Stimulated activated naive CD4-positive, alpha-beta T cell treated with Interleukin-2 at 50 U/mL for 16 hours (primary cell): Measurements from ENCODE around the gene PPP4R1.
"Not testable (repeated sequence)": the region's sequence is repeated elsewhere in the genome, so short reads cannot be mapped to it uniquely, and the experiment has no call there.

Experiments used
- DNase-seq: peaks from one replicate; lab custom pipeline; 2025; lab: John Stamatoyannopoulos, UW

Gene PPP4R1, protein sequence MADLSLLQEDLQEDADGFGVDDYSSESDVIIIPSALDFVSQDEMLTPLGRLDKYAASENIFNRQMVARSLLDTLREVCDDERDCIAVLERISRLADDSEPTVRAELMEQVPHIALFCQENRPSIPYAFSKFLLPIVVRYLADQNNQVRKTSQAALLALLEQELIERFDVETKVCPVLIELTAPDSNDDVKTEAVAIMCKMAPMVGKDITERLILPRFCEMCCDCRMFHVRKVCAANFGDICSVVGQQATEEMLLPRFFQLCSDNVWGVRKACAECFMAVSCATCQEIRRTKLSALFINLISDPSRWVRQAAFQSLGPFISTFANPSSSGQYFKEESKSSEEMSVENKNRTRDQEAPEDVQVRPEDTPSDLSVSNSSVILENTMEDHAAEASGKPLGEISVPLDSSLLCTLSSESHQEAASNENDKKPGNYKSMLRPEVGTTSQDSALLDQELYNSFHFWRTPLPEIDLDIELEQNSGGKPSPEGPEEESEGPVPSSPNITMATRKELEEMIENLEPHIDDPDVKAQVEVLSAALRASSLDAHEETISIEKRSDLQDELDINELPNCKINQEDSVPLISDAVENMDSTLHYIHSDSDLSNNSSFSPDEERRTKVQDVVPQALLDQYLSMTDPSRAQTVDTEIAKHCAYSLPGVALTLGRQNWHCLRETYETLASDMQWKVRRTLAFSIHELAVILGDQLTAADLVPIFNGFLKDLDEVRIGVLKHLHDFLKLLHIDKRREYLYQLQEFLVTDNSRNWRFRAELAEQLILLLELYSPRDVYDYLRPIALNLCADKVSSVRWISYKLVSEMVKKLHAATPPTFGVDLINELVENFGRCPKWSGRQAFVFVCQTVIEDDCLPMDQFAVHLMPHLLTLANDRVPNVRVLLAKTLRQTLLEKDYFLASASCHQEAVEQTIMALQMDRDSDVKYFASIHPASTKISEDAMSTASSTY

DNA sequence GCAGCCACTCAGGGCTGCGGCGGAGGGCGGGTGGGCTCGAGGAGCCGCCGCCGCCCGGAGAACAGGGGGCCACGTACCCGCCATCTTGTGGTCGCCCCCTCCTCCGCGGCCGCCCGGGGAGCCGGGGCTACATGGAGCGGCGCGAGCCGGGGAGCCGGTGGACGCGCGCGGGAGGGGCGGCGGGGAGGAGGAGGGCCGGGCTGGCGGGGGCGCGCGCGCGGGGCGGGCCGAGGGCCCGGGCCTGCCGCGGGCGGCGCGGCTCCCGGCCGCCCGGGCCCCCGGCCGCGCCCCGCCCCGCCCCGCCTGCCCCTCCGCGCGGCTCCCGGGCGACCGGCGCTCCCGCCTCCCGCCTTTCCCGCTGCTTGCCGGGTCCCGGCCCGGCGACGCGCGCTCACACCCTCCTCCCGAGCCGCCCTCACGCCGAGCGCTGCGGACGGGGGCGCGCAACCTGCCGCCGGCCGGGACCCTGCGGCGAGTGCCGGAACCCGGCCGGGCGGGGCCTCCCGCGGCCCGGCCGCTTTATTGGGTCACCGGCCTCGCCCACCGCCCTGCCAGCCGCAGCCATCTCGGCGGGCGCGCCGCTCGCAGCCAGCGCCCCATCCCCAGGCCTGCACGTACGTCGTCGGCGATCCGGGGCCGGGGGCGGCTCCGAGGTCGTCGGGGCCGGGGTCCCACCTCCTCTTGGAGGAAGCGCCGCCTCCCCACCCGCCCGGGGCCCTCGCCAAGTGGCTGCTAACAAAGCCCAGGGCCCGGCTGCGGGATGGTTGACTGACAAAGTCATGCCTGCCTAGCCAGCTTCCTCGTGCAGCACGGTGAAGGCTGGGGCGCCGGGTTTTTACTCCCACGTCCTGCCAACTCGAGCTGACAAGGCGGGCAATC is at the start of gene PPP4R1:
TSS of gene PPP4R1 (minus strand) at position 159 of the 879 bp plus-strand sequence. CDS start at position 84, 75 bp downstream.
- DNase-seq: peak; percentile 62

DNA sequence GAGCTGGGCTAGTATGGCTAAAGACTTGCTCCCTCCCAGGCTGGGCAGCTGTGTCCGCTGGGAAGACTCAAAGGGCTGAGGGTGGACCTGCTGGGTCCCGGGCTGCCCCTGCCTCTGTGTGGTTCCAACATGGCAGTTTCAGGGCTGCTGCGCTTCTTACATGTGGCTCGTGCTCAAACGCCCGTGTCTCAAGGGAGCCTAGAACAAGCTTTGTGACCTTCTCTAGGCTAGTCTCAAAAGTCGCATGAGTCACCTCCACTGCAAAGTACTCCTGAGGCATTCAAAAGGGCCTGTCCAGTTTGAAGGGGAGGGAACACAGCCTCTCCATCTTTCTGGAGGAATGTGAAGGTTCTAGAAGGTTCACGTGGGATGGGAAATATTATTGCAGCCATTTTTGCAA is 49.0 kb upstream of the PPP4R1 start:
- no peak for DNase-seq

DNA sequence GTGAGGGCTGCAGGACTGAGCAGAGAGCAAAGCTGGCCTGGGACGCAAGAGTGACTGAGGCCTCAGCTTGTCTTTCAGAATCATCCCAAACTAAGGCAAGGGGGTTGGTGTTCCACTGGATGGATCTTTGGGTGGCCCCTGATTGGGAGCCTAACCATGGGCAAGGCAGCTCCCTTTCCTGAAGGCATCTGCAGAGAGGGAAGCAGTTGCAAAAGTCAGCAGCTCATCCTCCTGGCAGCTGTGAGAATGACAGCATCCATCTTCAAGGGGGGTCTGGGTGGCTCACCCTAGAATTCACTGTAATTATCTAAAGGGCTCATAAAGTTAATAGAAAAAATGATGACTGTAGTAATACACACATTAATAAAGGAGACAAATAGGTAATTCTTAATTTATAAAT is 47.2 kb upstream of the PPP4R1 start:
- DNase-seq: no peak

DNA sequence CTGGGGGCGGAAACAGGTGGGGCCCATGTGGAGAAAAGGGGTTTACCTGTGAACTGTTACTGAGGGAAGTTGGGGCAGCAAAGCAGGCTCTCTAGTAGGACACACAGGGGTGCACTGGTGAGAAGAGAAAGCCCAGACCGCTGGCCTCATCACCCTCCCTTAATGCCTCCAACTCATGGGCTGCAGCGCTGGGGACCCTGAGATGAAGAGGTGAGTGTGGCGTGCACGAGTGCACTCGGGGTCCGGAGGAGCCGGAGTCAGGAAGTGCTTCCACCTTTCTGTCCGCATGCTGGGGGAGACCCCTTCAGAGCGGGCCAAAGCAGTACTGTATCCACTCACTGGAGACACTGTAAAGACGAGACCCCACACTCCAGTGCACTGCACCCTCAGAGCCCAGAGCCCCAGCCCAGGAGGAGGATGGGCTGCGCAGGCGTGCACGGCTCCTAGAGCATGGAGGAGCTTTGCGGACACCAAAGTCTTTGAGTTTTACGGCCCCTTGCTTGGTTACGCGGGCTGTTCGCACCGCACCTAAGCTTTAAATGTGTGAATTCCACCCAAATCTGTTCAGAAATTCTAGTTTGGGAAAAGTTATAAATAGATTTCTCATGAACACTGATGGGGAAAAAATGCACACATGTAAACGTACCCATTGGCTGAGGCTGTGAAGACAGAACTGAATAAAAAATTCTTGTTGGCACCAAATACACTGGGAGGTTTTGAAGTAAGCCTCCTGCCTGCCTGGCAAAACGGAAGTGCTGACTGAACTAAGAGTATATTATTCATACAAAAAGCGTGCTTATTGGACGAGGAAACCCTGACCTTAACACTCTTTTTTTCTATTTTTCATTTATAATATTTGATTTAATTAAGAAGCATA is 45.4 kb upstream of the PPP4R1 start:
- DNase-seq: no peak

DNA sequence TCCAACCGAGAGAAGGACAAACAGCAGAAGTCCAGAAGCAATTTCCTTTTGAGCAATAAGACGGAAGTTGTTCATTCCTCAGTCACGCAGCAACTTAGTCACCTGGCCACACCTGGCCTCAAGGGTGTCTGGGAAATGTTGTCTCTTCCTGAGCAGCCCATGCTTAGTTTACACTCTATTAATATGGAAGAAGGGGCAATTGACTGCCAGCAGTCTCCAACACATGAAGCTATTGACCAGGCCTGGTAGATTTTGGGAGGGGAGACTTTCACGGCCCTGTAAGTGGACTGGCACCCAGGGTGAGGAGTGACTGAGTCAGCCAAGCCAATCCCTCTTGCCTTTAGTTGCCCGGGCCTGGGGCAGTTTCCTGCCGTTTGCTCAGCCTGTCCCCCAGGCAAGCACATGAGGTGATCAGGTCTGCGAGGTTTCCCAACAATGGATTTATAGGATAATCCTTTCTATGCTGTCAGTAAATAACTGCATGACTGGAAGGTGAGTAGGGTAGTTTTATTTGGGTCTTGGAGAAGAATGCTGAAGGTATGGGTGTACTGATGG is 43.8 kb upstream of the PPP4R1 start:
- no peak for DNase-seq

DNA sequence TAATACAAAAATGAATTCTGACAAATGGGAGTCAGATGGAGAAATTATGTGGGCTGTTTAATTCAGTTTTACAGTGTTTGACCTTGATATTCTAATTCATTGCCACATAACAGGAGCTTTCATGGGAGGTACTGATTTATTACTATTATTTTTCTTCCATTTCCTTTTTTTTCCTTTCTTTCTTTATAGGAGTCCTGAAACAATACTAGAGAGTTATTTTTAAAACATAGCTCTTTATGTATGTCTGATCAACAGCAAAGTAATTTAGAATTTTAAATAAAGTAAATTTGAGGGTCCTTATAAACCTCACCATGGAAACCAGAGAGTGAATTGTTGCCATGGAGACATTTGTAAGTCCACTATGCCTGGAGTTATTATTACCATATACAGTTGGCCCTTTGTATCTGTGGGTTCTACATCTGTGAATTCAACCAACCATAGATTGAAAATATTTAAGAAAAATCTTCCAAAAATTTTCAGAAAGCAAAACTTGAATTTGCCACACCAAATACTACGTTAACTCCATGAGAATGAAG is 40.9 kb upstream of the PPP4R1 start:
- no peak for DNase-seq

DNA sequence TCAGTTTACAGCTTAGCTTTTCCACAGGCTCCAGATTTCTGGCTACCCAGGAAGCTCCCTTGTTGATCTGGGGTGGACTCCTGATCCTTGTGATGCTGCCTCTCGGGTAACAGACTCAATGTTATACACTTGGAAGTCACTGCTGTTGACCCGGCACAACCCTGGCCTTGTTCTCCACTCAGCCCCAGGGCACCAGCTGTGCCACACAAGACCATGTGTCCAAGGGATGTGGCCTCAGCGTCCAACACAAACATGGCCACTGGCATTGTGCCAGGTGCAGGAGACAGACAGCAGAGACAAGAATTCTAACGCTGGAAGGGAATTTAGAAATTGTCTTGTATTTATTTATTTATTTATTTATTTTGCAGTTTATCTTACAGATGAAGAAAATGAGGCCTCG is 39.0 kb upstream of the PPP4R1 start:
- DNase-seq: no peak

DNA sequence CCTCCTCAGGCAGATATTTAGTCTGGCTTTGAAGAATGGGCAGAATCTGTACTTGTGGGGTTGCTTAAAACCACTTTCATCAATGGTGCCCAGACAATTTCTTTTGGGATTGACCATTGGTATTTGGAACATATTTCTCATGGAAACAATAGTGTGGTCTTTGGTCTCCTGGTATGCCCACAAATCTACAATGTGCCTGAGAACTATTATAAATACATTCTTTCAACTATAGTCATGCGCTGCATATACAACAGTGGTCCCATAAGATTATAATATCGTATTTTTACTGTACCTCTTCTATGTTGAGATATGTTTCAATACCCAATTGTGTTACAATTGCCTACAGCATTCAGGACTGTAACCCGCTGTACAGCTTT is 34.8 kb upstream of the PPP4R1 start:
- no peak for DNase-seq

DNA sequence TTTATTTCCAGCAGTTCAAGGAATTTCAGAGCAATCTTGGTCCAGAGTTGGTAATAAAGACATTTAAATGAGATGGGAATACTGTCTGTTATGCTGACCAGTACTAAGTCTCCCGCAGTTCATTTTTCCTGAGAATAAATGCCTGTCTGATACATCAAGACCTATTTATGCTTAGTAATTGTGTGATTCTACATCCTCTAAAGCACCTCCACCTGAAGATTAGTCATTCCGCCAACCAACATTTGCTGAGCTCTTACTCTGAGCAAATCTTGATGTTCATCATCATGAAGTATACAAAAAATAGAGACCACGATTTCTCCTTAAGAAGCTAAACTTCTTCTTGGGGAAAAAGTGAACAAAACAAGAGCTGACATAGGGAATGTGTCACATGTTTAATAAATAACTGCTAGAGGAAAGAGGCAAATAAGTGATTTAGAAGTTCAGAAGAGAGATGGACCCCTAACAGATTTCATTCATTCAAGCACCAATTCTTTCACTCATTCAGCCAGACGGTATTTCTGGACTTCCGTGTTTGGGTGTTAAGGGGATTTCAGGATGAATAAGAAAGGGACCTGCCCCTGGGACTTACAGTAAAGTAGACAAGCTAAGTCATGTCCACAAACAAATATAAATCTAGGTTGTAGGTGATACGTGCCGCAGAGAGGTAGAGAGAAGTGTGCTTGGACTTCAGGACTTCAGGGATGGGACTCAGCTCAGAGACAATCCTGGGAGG is 34.2 kb upstream of the PPP4R1 start:
- no peak for DNase-seq

DNA sequence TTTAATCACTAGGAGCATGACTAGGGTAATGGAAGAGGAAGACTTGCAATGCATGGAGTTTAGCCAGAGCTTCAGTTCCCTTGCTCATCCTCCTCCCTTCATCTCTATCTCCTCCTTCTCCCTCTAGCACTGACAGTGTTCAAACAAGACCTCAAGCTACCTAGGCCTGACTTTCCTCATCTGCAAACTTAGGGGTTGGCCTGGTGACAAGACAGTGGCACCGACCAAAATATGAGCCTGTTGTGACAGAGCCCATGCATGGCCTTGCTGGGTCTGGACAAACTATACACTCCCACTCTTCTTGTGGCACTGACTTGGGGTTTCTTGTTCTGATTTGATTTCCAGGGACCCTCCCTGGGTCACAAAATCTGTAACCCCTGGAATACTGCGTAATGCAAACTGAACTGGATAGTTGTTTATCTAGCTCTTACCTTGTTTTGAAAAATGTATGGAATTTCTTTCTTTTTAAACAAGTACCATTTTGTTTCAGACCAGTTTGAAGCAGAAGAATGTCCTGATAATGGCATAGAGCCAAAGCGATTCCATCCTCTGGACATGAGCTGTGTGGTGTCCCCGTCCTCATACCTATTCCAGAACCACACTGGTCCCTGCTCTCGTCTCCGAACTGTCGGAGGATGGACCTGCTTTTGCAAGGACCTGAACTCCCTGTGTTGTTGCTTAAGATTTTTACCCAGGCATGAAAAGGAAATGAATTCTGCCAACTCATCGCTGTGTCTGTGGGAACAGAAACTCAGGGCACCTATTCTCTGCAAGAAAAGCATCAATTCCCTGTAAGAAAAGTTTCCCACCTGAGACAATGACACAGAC is 33.4 kb upstream of the PPP4R1 start:
- no peak for DNase-seq

DNA sequence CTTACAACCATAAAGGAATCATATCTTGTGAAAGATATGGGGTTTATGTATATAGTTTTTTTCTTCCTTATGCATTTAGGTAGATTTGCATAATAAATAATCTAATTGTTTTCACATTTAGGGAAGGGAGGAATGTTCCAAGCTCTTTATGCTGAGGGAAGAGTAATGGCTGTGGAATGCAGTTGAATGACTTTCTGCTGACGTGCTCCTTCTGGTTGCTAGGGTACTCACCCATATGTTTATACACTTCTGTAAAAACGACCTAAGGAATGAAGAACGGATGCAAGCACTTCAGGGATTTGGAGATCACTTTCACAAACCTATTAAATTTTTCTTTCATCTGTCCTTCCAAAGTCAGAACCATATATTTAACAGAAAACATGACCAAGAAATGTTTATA is 29.2 kb upstream of the PPP4R1 start:
- DNase-seq: no peak

DNA sequence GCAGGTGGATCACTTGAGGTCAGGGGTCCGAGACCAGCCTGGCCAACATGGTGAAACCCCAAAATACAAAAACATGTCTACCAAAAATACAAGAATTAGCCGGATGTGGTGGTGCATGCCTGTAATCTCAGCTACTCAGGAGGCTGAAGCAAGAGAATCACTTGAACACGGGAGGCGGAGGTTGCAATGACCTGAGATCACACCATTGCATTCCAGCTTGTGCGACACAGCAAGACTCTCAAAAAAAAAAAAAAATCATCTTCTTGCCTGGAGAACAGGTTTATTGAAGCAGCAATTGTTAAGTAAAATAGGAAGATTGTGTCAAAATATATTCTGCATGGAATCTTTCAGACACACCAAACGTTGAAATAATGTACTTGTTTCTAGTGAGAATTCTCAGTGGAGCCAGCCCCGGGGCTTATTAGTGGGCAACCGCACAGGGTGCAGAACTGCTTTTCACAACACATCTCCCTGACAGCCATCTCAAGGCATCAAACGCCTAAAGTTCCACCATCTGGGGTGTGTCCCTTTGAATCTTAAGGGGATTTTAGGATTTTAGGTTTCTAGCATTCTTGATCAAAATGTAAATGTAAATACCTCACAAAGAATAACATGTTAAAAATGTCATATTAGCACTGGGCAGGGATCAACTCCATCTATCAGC is 28.6 kb upstream of the PPP4R1 start:
- DNase-seq: no peak

DNA sequence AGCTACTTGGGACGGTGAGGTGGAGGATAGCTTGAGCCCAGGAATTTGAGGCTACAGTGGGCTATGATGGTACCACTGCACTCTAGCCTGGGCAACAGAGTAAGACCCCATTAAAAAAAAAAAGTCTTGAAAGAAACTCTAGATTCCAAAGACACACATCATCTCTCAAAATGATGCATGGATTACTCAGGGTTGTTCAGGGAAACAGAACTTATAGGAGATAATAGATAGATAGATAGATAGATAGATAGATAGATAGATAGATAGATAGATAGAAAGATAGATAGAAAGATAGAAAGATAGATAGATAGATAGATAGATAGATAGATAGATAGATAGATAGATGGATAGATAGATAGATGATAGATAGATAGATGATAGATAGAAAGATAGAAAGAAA is 26.7 kb upstream of the PPP4R1 start:
- DNase-seq: not testable (repeated sequence)

DNA sequence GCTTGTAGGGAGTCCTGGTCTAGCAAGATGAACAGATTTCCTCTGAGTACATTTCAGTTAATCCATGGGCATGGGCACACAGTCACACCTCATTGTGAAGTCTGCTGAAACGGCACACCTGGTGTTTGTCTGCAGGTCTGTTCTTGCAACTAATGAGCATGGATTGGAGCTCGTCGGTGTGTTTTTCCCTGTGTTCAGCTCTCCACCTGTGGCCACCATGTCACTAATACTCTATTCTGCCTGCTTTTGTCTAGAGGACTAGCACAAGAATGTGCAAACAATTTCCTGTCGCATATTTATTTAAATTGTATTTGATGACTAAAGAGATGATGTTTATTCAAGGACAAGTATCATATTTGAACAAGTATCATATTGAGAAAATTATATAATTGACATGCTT is 24.5 kb upstream of the PPP4R1 start:
- no peak for DNase-seq

DNA sequence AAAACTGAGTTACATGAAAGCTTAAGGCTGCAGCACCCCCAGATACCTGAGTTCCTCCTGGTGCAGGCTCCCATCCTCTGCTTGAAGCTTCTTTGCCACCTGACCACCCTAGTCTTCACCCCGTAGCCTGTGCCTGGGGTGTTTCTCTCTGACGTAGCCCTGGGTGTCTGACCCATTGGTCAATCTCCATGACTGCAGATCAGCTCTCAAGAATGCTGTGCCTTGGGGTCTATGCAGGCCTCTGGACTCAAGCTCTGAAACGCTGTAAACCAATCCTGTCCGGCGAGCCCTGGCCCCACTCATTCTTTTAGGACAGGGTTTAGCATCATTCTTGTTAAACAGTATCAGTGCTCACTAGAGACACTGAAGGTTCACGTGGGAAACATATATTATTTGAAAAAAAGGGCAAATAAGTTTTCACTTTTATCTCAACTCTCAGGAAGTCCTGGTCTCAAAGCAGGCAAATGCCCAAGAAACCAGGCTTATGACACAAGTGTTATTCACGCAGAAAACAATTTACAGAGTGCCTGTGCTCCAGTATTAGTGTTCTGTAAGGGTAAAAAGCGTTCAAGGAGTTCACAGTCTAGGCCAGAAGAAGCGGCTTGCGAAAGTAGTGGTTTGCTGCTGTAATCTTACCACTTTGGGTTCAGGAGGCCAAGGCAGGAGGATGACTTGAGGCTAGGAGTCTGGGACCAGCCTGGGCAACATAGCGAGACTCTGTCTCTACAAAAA is 22.8 kb upstream of the PPP4R1 start:
- no peak for DNase-seq

DNA sequence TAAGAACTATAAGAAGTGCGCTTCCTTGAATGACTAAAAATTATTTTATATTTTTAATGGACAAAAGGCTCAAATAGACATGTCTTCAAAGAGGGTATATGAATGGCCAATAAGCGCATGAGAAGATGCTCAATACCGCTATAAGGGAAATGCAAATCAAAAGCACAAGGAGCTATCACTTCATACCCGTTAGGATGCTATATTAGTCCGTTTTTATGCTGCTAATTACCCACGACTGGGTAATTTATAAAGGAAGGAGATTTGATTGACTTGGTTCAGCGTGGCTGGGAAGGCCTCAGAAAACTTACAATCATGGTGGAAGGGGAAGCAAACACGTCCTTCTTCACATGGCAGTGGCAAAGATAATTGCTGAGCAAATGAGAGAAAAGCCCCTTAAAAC is 20.5 kb upstream of the PPP4R1 start:
- DNase-seq: no peak

DNA sequence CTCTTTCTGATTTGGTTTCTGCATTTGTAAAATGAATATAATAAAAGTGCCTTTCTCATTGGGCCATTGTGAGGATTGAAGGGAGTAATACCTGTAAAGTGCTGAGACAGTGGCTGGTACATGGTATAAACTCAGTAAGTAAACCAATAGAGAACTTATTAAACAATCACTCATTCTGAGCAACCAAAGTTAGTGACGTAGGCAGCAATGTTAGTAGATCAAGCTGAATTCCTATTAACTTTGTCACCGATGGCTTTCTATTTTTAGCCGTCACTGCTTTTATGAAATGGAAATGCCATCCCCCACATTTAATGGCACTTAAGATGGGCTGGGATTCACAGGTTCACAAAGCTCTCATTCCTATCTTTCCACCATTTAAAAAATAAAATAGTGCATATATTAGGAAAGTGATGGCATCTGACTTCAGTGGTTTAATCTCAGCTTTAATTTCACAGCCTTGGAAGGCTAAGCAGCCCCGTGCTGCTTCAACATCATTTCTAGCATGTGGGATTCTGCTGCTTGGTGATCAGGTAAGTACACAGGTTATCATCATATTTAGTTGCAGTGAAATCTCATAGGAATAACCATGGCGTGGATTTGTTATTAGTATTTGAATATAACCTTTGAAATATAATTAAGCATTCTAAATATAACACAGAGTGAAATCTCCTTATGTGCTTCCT is 17.6 kb upstream of the PPP4R1 start:
- DNase-seq: no peak
